HG02759 (cell line): ENCODE results near the gene TAF12.
"Not testable (repeated sequence)": the region's sequence is repeated elsewhere in the genome, so short reads cannot be mapped to it uniquely, and the experiment has no call there.

Source experiments
- ATAC-seq: cut with Tn5 transposase; IDR thresholded peaks from one replicate; pipeline ENCODE4 v1.9.1; 2021; ENCODE audit warnings: mild to moderate bottlenecking, moderate library complexity; ENCODE audit not compliant: unreplicated experiment

Gene TAF12

DNA sequence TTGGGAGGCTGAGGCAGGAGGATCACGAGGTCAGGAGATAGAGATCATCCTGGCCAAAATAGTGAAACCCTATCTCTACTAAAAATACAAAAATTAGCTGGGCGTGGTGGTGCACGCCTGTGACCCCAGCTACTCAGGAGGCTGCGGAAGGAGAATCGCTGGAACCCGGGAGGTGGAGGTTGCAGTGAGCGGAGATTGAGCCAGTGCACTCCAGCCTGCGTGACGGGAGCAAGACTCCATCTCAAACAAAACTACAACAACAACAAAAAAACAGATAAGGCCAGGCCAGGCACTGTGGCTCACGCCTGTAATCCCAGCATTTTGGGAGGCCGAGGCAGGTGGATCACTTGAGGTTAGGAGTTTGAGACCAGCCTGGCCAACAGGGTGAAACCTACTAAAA is 2.5 kb upstream of the TAF12 start:
- not testable (repeated sequence) for ATAC-seq

- no peak for ATAC-seq
Observed at GRCh38 chr1:28644494-28644893, 1.6 kb upstream of the TAF12 start.

DNA sequence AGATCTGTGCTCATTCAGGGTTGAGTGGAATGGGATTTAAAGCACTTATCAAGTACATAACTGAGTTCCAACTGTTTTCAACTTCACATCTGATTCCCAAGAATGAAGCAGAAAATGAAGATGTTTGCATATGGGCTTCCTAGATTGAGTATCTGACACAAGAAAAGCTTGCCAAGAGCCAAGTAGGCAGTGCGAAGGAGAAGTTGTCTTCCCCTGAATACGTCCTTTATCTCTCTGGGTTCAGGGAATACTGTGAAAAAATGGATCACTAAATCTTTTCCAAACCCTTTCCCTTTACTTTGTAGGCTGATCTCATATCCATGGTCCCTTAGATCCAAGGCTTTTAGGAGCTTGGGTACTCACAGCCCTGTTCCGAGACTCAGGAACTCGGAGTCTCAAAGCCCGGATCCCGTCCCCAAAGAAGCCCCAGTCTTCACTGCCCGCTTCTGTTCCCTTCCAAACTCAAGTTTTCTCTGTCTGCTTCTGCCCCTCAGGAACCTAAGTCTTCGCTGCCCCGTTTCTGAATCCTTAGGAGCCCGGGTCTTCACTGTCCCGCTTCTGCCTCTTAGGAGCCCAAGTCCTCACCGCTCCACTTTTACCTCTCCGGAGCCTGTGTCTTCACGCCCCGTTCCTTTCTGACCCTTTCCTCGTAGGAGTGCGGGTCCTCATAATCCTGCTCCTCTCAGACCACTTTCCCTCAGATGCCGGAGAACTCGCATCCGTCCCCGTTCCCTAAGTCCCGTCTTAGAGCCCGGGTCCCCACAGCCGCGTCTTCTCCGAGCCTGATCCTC is 616 bp downstream of the TAF12 start:
- ATAC-seq = peak; percentile 2

GRCh38 chr1:28640766-28641165 is 2.1 kb downstream of the TAF12 start:
- no peak for ATAC-seq

GRCh38 chr1:28632560-28632959 is 10.3 kb downstream of the TAF12 start:
- ATAC-seq = no peak

DNA sequence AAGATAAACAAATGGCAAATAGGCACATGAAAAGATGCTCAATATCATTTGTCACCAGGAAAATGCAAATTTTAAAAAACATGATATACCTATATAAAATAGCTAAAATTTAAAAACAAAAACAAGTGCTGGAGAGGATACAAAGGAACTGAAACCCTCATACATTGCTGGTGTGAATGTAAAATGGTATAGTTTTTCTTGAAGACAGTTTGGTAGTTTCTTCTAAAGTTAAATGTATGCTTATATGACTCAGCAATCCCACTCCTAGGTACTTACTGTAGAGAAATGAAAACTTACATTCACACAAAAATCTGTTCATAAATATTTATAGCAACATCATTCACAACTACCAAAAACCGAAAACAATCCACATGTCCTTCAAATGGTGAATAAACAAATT is 11.2 kb downstream of the TAF12 start:
- no peak for ATAC-seq

DNA sequence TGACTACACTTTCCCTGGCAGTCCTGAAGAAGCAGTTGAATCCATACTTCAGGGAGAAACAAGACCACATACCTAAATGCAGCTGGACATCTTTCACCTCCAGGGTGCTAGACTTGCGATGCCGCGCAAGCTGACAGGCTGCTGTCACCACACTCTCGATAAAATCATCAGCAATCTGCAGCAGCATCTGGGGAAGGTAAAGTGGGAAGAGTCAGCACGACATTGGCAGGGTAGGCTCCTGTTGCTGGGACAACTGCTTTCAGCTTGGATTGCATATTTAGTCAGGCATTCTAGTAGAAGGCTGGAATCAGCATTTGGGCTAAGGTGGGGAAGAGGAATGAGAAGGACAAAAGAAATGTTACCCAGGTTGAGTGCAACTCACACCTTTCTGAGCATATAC is 29.7 kb downstream of the TAF12 start:
- no peak for ATAC-seq

DNA sequence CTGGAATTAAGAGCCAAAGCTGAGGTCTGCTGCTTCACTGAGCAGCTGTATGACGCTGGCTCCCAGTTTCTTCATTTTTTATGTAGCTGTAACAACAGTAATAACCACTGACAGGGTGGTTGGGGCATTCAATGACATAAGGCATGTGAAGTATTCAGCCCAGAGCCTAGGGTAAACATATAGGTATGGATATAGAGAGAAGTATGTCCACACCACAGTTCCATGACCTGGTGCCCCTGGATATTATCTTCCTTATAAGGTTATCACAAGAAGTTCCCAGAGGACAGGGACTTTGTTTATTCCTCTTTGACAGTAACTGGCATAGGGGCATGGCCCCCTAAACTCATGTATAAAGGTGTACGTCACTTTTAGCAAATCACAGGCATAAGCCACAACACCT is 36.1 kb downstream of the TAF12 start:
- no peak for ATAC-seq

GRCh38 chr1:28604962-28605361 is 37.9 kb downstream of the TAF12 start:
- ATAC-seq = no peak

DNA sequence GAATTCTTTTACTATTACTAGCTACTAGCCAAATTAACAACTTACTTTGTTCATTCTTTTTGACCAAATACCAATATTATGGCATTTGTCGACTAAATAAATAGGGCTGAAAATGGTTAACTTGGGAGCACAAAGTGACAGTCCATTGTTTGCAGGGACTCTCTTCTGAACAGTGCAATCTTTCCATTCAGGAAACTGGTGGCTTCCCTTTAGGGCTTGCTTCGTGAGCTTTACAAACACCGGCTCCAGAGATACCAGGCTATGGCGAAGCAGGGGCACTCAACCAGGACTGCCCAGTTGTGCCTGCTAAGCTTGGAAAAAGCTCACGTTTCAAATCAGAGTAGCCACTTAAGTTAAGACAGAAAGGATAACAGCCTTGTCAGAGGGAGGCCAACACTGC is 38.5 kb downstream of the TAF12 start:
- ATAC-seq = no peak

DNA sequence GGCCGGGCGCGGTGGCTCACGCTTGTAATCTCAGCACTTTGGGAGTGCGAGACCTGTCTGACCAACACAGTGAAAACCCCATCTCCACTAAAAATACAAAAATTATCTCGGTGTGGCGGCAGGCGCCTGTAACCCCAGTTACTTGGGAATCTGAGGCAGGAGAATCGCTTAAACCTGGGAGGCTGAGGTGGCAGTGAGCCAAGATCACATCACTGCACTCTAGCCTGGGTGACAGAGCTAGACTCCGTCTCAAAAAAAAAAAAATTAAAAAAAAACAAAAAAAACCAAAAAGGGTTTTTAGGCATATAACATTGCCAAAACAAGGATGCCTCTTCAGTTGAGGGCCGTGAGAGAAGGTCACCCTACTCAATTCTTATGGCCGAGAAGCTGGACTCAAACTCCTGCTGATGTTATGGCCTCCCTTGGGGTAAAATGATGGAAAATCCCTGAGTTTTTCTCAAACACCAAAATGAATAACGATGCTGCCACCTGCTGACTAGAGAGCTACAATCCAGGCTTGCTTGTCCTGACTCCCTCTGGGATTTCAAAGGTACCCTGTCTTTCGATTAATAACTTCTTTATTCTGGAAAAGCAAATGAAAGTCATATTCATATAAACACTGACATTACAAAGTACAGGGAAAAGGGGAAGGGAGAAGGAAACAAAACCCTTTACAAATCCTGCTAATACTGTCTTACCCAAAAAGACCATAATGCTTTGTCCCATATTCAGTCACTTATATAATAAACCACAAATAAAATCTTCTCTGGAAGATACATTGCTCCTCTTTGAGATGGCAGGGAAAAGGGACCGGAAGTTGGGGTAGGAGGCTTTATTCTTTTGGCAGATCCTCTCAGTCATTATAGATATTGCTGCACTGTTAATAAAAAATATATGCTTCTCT is 40.1 kb downstream of the TAF12 start:
- no peak for ATAC-seq

GRCh38 chr1:28601696-28602095 is 41.2 kb downstream of the TAF12 start:
- ATAC-seq = no peak

GRCh38 chr1:28596276-28596675 is 46.6 kb downstream of the TAF12 start:
- ATAC-seq = not testable (repeated sequence)

DNA sequence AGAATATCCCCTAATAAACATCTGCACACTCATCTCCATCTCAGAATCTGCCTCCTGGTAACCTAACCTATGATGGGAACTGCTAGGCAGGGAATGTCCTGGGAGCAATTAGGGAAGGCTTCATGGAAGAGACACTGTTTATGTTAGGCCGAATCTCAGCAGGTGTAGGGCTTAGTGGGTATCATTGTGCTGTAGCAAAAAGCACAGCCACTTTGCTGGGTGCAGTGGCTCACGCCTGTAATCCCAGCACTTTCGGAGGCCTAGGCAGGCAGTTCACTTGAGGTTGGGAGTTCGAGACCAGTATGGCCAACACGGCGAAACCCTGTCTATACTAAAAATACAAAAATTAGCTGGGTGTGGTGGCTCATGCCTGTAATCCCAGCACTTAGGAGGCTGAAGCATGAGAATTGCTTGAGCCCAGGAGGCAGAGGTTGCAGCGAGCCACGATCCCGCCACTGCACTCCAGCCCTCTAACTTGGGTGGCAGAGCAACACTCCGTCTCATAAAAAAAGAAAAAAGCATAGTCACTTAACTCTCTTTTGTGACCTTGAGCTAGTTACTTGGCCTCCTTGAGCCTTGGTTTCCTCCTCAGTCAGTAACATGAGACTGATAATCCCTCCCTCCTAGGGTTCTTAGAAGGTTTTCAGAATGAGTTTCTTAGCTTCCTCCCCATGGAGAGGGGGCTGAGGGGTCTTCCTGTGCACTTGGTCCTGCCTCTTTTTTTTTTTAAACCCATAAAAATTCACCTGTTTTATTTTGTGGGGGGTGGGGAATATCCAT is 47.3 kb downstream of the TAF12 start:
- no peak for ATAC-seq

GRCh38 chr1:28594686-28595411 is 48.0 kb downstream of the TAF12 start:
- ATAC-seq = not testable (repeated sequence)

DNA sequence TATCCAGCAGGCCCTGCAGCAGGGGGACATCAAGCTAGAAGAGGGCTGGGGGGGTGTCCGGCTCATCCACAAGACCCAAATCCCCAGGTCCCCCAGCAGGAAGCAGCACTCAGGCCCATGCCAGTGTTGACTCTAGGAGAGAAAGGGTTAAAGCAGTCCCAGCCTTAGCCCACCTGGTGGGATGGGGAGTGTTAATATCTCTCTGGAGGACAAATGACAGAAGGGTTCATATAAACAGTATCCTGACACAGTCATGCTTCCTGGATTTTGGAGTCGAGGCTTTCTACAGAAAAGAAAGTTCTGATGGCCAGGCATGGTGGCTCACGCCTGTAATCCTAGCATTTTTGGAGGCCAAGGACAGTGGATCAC is 48.9 kb downstream of the TAF12 start:
- not testable (repeated sequence) for ATAC-seq

- peak; percentile 67 for ATAC-seq
Observed at GRCh38 chr1:28592321-28593071, 50.4 kb downstream of the TAF12 start.

DNA sequence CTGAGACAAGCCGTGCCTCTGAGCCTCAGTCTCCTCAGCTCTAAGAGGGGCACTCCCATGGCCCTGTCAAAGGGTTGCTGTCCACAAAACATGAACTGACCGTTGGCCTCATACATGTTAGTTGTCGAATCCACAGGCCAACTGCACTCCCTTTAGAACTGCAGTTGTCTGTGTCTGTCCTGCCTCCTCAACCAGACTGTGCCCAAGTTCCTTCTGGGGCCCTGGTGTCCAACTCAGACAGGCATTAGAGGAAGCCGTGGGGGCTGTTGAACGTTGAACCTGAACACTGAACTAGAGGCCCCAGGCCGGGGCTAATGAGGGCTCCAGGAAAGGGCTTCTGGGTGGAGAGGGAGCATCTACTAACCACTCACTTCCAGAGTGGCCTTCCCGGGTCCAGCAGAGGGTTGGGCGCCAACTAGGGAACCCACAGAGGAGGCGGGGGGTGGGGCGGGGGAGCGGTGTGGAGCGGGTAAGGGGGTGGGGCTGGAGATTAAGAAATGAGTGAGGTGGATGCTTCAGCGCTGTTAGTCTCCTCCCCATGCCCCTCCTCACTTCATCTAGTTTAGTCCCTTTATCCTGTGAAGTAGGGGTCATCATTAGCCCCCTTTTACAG is 51.1 kb downstream of the TAF12 start, which contains the start of gene RAB42:
Gene RAB42 (plus strand): TSS at position 558 of the 613 bp plus-strand sequence. CDS start 247 bp downstream, outside the sequence.
- peak; percentile 43 for ATAC-seq
